Measurements from ENCODE around the gene PLAC8L1.
"Not testable (repeated sequence)": the region's sequence is repeated elsewhere in the genome, so short reads cannot be mapped to it uniquely, and the experiment has no call there.

Gene PLAC8L1

GRCh38 chr5:146105477-146105876 lies at the start of gene PLAC8L1:
Gene PLAC8L1 (minus strand): TSS chr5:146105577. CDS start chr5:146104311, 1,266 bp downstream.
- CTCF ChIA-PET, result interaction anchor here (0.5 to 0.7 kb wide), 2 partner anchors 21 to 247 kb away, joined by 3 read pairs; no protein-coding TSS in a partner anchor
- no peak for DNase-seq (ENCODE audit: low spot score)
- POLR2A ChIA-PET (ENCODE audit: low non-redundant PET), result no interaction called here
- H3K27ac ChIP-seq, result no peak within 1 kb of the TSS
- no peak for TF ChIP-seq CTCF (conservative IDR thresholded peaks at IDR 0.05; ENCODE audit: low read depth)

GRCh38 chr5:146151970-146152369 lies 46.6 kb upstream of the PLAC8L1 start:
- POLR2A ChIA-PET (ENCODE audit: low non-redundant PET), result no interaction called here
- no peak for TF ChIP-seq CTCF (conservative IDR thresholded peaks at IDR 0.05; ENCODE audit: low read depth)
- CTCF ChIA-PET, result interaction anchor here (0.7 to 0.8 kb wide), 2 partner anchors 360 to 459 kb away, joined by 3 read pairs; no protein-coding TSS in a partner anchor
- no peak for DNase-seq (ENCODE audit: low spot score)
- H3K27ac ChIP-seq, result no peak overlapping the region

GRCh38 chr5:146137967-146138403 lies 32.6 kb upstream of the PLAC8L1 start:
- ChIA-PET POLR2A (ENCODE audit: low non-redundant PET) (no interaction called here), CTCF (no interaction called here)
- no peak for TF ChIP-seq CTCF (conservative IDR thresholded peaks at IDR 0.05; ENCODE audit: low read depth)
- no peak overlapping the region for H3K27ac ChIP-seq
- no peak for DNase-seq (ENCODE audit: low spot score)

- H3K27ac ChIP-seq, result no peak overlapping the region
- TF ChIP-seq CTCF (conservative IDR thresholded peaks at IDR 0.05; ENCODE audit: low read depth), result peak; percentile 81
- ChIA-PET POLR2A (ENCODE audit: low non-redundant PET) (no interaction called here), CTCF (interaction anchor here (0.6 to 1.1 kb wide), 12 partner anchors 10 to 557 kb away, joined by 3 to 7 read pairs (median 3); no protein-coding TSS in a partner anchor)
- DNase-seq (ENCODE audit: low spot score), result peak; percentile 11
Observed at GRCh38 chr5:146130440-146131045, 25.2 kb upstream of the PLAC8L1 start.

- H3K27ac ChIP-seq, result no peak overlapping the region
- POLR2A ChIA-PET (ENCODE audit: low non-redundant PET), result no interaction called here
- CTCF ChIA-PET, result interaction anchor here (0.6 kb wide), 2 partner anchors 21 to 25 kb away, joined by 3 read pairs; partner anchors contain the start of gene PLAC8L1
- DNase-seq (ENCODE audit: low spot score), result no peak
- no peak for TF ChIP-seq CTCF (conservative IDR thresholded peaks at IDR 0.05; ENCODE audit: low read depth)
Observed at GRCh38 chr5:146126068-146126467, 20.7 kb upstream of the PLAC8L1 start.

- TF ChIP-seq CTCF (conservative IDR thresholded peaks at IDR 0.05; ENCODE audit: low read depth), result no peak
- DNase-seq (ENCODE audit: low spot score), result no peak
- CTCF ChIA-PET, result no interaction called here
- POLR2A ChIA-PET (ENCODE audit: low non-redundant PET), result no interaction called here
- no peak overlapping the region for H3K27ac ChIP-seq
Observed at GRCh38 chr5:146124580-146124979, 19.2 kb upstream of the PLAC8L1 start.

GRCh38 chr5:146121451-146121850 lies 16.1 kb upstream of the PLAC8L1 start:
- POLR2A ChIA-PET (ENCODE audit: low non-redundant PET); DNase-seq (ENCODE audit: low spot score); H3K27ac ChIP-seq: not testable (repeated sequence)
- CTCF ChIA-PET, result interaction anchor here (0.6 kb wide), 1 partner anchor 361 kb away, joined by 3 read pairs; no protein-coding TSS in a partner anchor
